GM12864 (cell line): Measurements from ENCODE around the gene AKAP8.

Source experiments
- DNase-seq: peaks from one replicate; pipeline ENCODE4 v3.0.0-alpha.2; 2011; ENCODE audit warnings: low read depth
- H3K4me3 ChIP-seq: 2 replicates; pipeline ENCODE4 v1.5.1; 2011; ENCODE audit warnings: mild to moderate bottlenecking, low read depth, low read length, control low read depth
- CTCF ChIP-seq: IDR thresholded peaks from 2 replicates; pipeline ENCODE4 v1.5.1; 2011; ENCODE audit warnings: low read depth, mild to moderate bottlenecking, moderate library complexity, low read length, control low read depth, inconsistent platforms; ENCODE audit errors: missing control alignments

Gene AKAP8

GRCh38 chr19:15403151-15403531 lies 23.6 kb upstream of the AKAP8 start:
- TF ChIP-seq CTCF: no peak
- DNase-seq: no peak
- no peak overlapping the region for H3K4me3 ChIP-seq

GRCh38 chr19:15402411-15403150 lies 23.0 kb upstream of the AKAP8 start:
- no peak overlapping the region for H3K4me3 ChIP-seq
- TF ChIP-seq CTCF: no peak
- no peak for DNase-seq

- no peak overlapping the region for H3K4me3 ChIP-seq
- no peak for DNase-seq
- no peak for TF ChIP-seq CTCF
These were observed 21.8 kb upstream of the AKAP8 start for GRCh38 chr19:15401397-15401710.

GRCh38 chr19:15400521-15401396 lies 21.2 kb upstream of the AKAP8 start:
- no peak for DNase-seq
- no peak overlapping the region for H3K4me3 ChIP-seq
- TF ChIP-seq CTCF: no peak

- no peak overlapping the region for H3K4me3 ChIP-seq
- TF ChIP-seq CTCF: no peak
- no peak for DNase-seq
These were observed 20.0 kb upstream of the AKAP8 start for GRCh38 chr19:15399635-15400034.

GRCh38 chr19:15399234-15399515 lies 19.6 kb upstream of the AKAP8 start:
- no peak for DNase-seq
- no peak overlapping the region for H3K4me3 ChIP-seq
- no peak for TF ChIP-seq CTCF
